HepG2 (cell line): ENCODE data around the gene GABRP.

Source experiments
- ASH2L ChIP-seq: fragments of 300-600, 200-600 bp; sonication (generic); IDR thresholded peaks from 2 replicates; pipeline ENCODE4 v1.7.0; 2017; ENCODE audit warnings: low read depth, mild to moderate bottlenecking, moderate library complexity, mixed read lengths, low read length; ENCODE audit not compliant: insufficient read length
- GABPA ChIP-seq, 2 experiments: IDR thresholded peaks; 2 replicates each; pipeline ENCODE4 v1.6.1; 2011 to 2016; ENCODE audit warnings: low read depth in 2 of 2, low read length in 1 of 2, missing biosample characterization in 1 of 2, missing genetic modification characterization in 1 of 2
- NFIC ChIP-seq: IDR thresholded peaks from 2 replicates; pipeline ENCODE4 v1.6.1; 2012; ENCODE audit warnings: mild to moderate bottlenecking, low read length, inconsistent platforms
- POLR2A ChIP-seq, 2 experiments: IDR thresholded peaks; 2 replicates each; pipeline ENCODE4 v1.6.1; 2011; ENCODE audit warnings: low read depth in 2 of 2, low read length in 2 of 2, mild to moderate bottlenecking in 1 of 2, moderate library complexity in 1 of 2; ENCODE audit not compliant: insufficient read depth in 1 of 2
- POLR2AphosphoS5 ChIP-seq: IDR thresholded peaks from 2 replicates; pipeline ENCODE4 v1.6.1; 2012; ENCODE audit warnings: low read depth, low read length
- TCF7 ChIP-seq: sonication (generic); IDR thresholded peaks from 2 replicates; pipeline ENCODE4 v1.6.1; 2016; ENCODE audit warnings: antibody characterized with exemption, low read depth
- ZFP36 ChIP-seq: fragments of 150-350 bp; IDR thresholded peaks from 2 replicates; pipeline ENCODE4 v1.6.1; 2018; ENCODE audit warnings: borderline replicate concordance, low read length, low read depth; ENCODE audit not compliant: partially characterized antibody
- ZNF136 ChIP-seq: sonication (generic); formaldehyde crosslinking; IDR thresholded peaks from 2 replicates; pipeline ENCODE4 v1.8.1; 2022; ENCODE audit warnings: low read depth, mild to moderate bottlenecking, moderate library complexity, missing genetic modification reagents
- TF ChIP-seq, protein P1 (sequence below): IDR thresholded peaks from 2 replicates; pipeline ENCODE4 v1.6.1; 2012; ENCODE audit warnings: low read length, improper control_type of control experiment
- TF ChIP-seq, protein P2 (sequence below): sonication (generic); formaldehyde crosslinking; conservative IDR thresholded peaks from 2 replicates; pipeline ENCODE4 v1.4.0; 2020; ENCODE audit warnings: missing genetic modification reagents

DNA sequence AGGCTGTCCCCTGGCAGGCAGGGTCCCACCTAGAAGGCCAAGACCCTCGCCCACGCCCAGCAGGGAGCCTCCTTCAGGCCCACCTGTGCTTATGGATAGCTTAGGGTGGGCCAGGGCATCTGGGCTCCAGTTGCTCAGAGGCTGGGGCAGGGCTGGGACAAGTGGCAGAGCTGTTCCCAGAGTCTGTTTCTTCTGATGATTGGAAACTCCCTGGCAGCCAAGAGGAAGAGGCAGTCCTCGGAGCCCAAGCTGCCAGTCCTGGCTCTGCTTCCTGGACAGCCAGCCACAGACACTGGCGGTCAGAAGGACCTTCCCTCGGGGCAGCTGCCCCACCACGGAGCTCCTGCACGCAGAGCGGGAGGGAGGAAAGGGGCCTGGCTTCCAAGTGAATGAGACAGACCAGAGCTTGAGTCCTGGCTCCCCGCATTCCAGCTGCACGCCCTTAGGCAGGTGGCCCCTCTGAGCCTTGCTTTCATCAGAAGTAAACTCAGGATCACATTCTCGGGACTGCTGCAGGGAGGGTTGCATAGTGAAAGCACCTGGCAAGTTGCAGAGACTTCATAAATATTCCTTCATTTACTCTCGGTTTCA is 37.9 kb upstream of the GABRP start:
- TF ChIP-seq ASH2L (no peak), TCF7 (no peak), POLR2AphosphoS5 (no peak), ZNF136 (no peak), ZFP36 (no peak), GABPA (IDR thresholded peaks at IDR 0.05; ENCODE audit: low read depth, low read length) (no peak), GABPA (CRISPR knock-in tag; IDR thresholded peaks at IDR 0.05; ENCODE audit: low read depth) (no peak), NFIC (no peak), POLR2A (IDR thresholded peaks at IDR 0.05; ENCODE audit: insufficient read depth in 1 of 2, low read depth in 2 of 2, low read length in 2 of 2) (no peak)
- TF ChIP-seq, protein P1, sequence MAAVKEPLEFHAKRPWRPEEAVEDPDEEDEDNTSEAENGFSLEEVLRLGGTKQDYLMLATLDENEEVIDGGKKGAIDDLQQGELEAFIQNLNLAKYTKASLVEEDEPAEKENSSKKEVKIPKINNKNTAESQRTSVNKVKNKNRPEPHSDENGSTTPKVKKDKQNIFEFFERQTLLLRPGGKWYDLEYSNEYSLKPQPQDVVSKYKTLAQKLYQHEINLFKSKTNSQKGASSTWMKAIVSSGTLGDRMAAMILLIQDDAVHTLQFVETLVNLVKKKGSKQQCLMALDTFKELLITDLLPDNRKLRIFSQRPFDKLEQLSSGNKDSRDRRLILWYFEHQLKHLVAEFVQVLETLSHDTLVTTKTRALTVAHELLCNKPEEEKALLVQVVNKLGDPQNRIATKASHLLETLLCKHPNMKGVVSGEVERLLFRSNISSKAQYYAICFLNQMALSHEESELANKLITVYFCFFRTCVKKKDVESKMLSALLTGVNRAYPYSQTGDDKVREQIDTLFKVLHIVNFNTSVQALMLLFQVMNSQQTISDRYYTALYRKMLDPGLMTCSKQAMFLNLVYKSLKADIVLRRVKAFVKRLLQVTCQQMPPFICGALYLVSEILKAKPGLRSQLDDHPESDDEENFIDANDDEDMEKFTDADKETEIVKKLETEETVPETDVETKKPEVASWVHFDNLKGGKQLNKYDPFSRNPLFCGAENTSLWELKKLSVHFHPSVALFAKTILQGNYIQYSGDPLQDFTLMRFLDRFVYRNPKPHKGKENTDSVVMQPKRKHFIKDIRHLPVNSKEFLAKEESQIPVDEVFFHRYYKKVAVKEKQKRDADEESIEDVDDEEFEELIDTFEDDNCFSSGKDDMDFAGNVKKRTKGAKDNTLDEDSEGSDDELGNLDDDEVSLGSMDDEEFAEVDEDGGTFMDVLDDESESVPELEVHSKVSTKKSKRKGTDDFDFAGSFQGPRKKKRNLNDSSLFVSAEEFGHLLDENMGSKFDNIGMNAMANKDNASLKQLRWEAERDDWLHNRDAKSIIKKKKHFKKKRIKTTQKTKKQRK: no peak
- TF ChIP-seq, protein P2, sequence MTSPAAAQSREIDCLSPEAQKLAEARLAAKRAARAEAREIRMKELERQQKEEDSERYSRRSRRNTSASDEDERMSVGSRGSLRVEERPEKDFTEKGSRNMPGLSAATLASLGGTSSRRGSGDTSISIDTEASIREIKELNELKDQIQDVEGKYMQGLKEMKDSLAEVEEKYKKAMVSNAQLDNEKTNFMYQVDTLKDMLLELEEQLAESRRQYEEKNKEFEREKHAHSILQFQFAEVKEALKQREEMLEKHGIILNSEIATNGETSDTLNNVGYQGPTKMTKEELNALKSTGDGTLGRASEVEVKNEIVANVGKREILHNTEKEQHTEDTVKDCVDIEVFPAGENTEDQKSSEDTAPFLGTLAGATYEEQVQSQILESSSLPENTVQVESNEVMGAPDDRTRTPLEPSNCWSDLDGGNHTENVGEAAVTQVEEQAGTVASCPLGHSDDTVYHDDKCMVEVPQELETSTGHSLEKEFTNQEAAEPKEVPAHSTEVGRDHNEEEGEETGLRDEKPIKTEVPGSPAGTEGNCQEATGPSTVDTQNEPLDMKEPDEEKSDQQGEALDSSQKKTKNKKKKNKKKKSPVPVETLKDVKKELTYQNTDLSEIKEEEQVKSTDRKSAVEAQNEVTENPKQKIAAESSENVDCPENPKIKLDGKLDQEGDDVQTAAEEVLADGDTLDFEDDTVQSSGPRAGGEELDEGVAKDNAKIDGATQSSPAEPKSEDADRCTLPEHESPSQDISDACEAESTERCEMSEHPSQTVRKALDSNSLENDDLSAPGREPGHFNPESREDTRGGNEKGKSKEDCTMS (CRISPR knock-in tag): no peak
